Measurements from ENCODE around the gene SCNN1B.

- no peak for TF ChIP-seq CTCF (IDR thresholded peaks at IDR 0.05)
- TF ChIP-seq EP300 (IDR thresholded peaks at IDR 0.05; ENCODE audit: low read depth), result no peak
- no peak for TF ChIP-seq POLR2A (IDR thresholded peaks at IDR 0.05)
- TF ChIP-seq POLR2AphosphoS5 (IDR thresholded peaks at IDR 0.05), result no peak
Measured at GRCh38 chr16:23316634-23317265, 14.6 kb downstream of the SCNN1B start.
